Epidermal melanocyte (primary cell): ENCODE data around the gene MYO18B.

Source experiments
- DNase-seq: peaks from one replicate; pipeline ENCODE4 v3.0.0; 2011; ENCODE audit warnings: low spot score; ENCODE audit not compliant: insufficient read length

The MYO18B gene

GRCh38 chr22:25900390-25900789, 158.4 kb downstream of the MYO18B start:
- DNase-seq, result no peak

- no peak for DNase-seq
Measured at GRCh38 chr22:25900880-25901279, 158.9 kb downstream of the MYO18B start.

GRCh38 chr22:25902402-25902801, 160.4 kb downstream of the MYO18B start:
- no peak for DNase-seq

GRCh38 chr22:25903294-25903693, 161.3 kb downstream of the MYO18B start:
- no peak for DNase-seq

- no peak for DNase-seq
Measured at GRCh38 chr22:25908212-25908611, 166.2 kb downstream of the MYO18B start.

- DNase-seq, result no peak
Measured at GRCh38 chr22:25908755-25909154, 166.8 kb downstream of the MYO18B start.

- no peak for DNase-seq
Measured at GRCh38 chr22:25909614-25910387, 167.8 kb downstream of the MYO18B start.

- no peak for DNase-seq
Measured at GRCh38 chr22:25911243-25911972, 169.4 kb downstream of the MYO18B start.

GRCh38 chr22:25919452-25919851, 177.5 kb downstream of the MYO18B start:
- DNase-seq, result no peak

- no peak for DNase-seq
Measured at GRCh38 chr22:25922141-25922540, 180.2 kb downstream of the MYO18B start.

GRCh38 chr22:25923914-25924313, 181.9 kb downstream of the MYO18B start:
- no peak for DNase-seq

- no peak for DNase-seq
Measured at GRCh38 chr22:25928038-25928437, 186.1 kb downstream of the MYO18B start.

GRCh38 chr22:25929321-25929878, 187.4 kb downstream of the MYO18B start:
- no peak for DNase-seq

- no peak for DNase-seq
Measured at GRCh38 chr22:25930083-25930482, 188.1 kb downstream of the MYO18B start.

- DNase-seq, result no peak
Measured at GRCh38 chr22:25930788-25931310, 188.9 kb downstream of the MYO18B start.

- no peak for DNase-seq
Measured at GRCh38 chr22:25933158-25933788, 191.3 kb downstream of the MYO18B start.

- no peak for DNase-seq
Measured at GRCh38 chr22:25935266-25936058, 193.5 kb downstream of the MYO18B start.

- no peak for DNase-seq
Measured at GRCh38 chr22:25938151-25938550, 196.2 kb downstream of the MYO18B start.

- DNase-seq, result no peak
Measured at GRCh38 chr22:25939384-25939783, 197.4 kb downstream of the MYO18B start.

GRCh38 chr22:25940479-25940878, 198.5 kb downstream of the MYO18B start:
- no peak for DNase-seq

GRCh38 chr22:25941365-25941960, 199.5 kb downstream of the MYO18B start:
- DNase-seq, result no peak
